GM19455 (cell line): ENCODE data around the gene OTX1.
"Not testable (repeated sequence)": the region's sequence is repeated elsewhere in the genome, so short reads cannot be mapped to it uniquely, and the experiment has no call there.

ENCODE experiments used
- ATAC-seq: cut with Tn5 transposase; IDR thresholded peaks from one replicate; pipeline ENCODE4 v1.9.1; 2021; ENCODE audit not compliant: unreplicated experiment

The OTX1 gene

DNA sequence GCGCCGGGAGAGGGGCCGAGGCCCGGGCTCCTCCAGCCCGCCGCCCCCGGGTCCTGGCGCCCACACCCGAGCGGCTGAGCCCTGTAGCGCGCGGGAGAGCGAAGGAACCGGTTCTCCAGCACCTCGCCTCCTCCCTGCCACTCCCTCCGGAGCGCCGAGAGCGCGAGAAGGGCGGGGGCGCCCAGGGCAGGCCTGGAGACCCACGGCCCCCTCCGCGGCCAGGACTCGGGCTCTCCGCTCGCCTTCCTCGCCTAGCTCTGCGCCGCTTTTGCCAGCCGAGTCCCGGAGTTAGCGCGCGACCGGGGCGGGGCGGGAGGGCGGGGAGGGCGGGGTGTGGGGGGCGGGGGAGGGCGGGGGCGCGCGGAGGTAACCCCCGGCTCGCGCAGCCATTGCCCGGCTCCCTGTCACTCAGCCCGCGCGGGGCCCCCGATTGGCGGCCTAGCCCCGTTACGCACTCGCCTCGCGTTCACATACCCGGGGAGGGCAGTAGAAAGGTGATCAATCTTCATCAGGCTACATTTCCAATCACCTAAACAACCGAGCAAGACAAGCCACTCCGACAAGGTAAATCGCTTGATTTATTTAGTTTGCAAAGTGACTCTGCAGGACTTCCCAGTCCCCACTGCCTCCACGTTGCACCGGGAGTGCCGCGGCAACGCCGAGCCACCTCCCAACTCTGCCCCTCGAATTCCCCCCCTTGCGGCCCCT is at the start of gene OTX1:
TSS of gene OTX1 (plus strand) at position 497 of the 708 bp plus-strand sequence. CDS start 2,161 bp downstream, outside the sequence.
- peak; percentile 88 for ATAC-seq

DNA sequence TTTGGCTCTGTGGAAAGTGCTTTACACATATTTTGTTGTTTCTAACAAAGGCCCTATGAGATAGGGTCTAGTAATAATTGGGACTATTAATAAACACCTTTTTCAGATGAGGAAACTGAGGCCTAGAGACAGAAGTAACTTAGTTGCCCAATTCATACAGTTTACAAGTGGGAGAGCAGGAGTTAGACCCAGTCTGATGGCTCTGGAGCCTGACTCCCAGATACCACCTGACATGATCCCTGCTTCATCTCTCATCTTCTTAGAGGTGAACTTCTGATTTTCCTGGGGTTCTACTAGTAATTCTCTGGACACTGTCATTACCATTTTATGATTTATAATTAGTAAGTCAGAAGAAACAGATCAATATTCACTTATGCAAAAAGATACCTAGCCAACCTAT is 49.1 kb upstream of the OTX1 start:
- ATAC-seq = no peak

DNA sequence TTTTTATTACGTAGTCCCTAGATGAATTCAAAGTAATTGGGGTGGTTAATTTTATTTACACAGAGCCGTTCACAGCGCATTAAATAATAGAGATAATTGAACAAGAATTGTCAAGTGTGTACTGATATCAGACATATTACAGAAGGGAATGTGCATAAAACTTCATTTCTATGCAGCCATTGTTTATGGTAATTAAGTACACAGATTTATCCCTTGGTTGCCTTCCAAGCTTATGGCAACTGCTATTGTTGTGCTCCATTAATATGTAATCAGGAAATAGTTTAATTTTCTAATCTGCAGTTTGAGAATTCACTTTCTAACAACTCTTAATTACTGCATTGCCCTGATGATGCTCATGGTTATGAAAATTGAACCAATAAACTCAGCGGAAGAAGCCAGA is 47.3 kb upstream of the OTX1 start:
- no peak for ATAC-seq

DNA sequence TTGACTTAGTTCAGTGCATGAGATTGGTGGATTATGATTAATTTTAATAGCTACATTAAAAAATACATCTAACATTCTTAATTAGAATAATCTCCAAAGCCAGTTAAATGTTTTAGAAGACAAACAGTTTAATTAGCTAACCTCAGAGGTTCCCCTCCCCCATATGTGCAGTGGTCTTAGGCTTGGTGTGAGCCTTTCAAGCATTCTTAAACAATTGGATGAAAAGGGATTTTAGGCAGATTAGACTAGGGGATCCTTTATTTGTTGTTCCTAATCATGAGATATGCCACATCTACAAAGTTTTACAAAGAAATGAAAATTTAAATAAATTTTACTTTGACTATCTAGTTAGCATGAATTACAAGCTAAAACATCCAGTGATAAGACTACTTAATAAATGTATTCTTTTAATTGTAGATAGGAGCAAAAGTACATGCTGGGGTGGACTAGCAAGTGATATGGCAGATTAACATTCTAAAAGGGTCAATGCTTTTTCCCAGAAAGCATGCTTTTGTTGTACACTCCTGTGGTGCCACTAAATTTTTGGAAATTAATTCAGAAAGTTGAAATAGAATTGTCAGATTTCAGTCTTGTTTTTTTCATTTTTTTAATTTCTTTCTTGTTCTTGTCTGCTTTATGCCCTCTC is 42.7 kb upstream of the OTX1 start:
- no peak for ATAC-seq

DNA sequence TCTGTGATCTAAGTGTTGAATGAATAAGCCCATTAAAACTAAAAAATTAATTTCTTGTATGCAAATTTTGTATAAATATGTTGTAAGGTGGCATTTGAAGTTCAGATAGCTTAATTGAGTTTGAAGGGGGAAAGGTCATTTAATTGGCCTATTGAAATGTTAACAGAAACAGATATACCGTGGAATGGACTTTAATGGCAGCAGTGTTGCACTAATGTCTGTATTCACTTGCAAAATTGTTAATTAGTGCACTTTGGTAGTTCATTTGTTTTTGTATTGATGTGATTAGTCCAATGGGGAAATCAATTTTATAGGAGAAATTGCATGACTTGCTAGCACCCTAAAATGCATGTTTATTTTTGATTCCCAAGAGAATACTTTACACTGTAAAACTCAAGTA is 41.8 kb upstream of the OTX1 start:
- no peak for ATAC-seq

DNA sequence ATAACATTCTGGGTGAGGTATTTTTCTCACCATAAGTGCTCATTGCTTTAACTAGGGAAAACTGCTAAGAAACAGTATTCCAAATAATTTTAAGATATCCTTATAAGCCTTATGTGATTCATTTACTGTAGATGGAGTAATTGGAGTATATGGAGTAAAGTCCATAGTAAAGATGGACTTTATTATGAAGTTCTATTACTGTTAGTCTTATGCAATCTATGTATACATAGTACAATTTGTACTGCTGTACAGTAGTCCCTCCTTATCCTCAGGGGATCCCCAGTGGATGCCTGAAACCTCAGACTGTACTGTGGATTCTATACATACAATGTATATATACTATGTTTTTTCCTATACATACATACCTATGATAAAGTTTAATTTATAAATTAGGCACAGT is 41.1 kb upstream of the OTX1 start:
- no peak for ATAC-seq

DNA sequence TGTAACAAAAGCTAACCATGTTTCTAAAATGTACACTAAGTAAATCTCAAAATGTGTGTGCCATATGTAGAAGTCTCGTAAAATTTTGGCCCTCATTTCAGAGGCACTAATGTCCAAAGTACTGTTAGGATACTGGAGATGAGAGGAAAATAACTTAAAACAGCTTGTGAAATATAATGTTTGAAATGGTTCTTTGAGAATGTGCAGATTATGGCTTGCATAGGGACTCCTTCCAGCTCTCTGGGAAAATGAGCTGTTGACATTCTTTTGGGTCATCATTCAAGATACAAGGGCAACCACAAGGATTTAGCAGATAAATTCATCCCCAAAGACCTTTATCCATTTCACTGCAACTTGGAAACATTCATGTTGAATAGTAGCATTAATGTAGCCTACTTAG is 38.1 kb upstream of the OTX1 start:
- ATAC-seq = no peak

DNA sequence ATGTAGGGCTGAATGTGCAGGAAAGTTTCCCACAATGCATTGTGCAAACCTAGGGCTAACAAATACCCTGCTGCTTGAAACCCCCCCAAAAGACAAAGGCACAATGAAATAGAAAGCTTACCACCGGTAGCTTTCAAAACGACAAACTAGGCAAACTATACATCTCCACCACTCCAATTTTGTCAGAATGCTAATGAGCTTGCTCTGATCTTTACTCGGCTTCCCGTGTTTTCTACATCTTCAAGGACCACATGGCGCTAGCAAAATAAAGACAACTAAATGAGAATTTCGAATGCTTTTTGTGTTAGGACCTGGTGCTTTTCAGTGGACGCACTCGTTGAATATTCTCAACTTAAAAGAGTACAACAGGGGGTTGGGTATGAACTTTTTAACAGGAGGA is 37.2 kb upstream of the OTX1 start:
- ATAC-seq = no peak

DNA sequence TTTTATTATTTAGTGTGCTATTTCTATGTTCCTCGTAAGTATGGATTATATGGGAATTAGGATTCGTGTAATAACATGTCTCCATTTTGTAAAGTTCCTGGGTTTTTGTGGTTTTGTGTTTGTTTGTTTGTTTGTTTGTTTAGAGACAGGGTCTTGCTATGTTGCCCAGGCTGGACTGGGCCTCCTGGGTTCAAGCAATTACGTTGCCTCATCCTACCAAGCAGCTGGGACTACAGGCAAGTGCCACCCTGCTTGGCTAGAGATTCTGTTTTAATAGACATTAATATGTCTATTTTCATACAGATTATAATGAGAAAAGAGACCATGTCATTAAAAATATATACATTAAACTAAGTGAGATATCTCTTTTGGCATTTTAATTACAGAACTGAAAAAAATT is 35.2 kb upstream of the OTX1 start:
- ATAC-seq = no peak

DNA sequence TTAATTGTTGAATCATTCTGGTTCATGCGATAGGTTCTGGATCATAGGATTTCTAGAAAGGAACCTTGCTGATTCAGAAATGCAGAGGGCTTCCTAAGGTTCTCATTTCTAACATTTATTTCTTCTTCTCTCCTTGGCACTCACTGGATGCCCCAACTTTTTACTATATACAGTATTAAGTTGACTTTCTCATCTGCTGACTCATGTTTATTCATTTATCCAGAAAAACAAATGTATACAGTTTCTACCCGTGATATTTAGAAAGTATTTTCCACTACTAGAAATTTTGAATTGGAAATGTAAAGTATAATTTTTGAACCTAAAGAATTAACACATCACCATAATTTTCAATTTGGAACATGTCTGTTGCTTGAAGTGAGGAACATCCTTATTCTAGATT is 32.2 kb upstream of the OTX1 start:
- no peak for ATAC-seq

DNA sequence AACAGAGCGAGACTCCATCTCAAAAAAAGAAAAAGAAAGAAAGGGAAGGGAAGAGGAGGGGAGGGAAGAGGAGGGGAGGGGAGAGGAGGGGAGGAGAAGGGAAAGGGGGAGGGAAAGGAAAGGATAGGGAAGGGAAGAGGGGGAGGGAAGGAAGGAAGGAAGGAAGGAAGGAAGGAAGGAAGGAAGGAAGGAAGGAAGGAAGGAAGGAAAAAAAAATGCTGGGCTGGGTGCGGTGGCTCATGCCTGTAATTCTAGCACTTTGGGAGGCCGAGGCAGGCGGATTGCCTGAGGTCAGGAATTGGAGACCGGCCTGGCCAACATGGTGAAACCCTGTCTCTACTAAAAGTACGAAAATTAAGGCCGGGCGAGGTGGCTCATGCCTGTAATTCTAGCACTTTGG is 30.9 kb upstream of the OTX1 start:
- ATAC-seq = not testable (repeated sequence)

DNA sequence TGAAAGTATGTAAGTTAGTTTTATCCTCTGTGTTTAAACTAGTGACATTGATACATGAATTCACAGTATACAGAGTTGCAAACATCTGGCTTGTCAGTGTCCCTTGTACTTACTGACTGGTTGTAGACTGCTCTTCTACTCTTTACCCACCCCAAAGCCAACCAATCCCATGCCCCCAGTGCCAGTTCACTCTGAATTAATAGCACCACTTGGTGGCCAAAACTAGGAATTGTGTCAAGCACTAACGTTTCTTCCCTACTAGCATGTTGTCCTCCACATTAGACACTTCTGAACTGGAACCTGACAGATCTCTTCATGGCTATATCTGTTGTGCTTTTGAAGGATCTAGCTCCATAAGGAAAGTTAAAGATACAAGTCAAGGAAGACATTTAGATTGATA is 27.2 kb upstream of the OTX1 start:
- ATAC-seq = no peak

DNA sequence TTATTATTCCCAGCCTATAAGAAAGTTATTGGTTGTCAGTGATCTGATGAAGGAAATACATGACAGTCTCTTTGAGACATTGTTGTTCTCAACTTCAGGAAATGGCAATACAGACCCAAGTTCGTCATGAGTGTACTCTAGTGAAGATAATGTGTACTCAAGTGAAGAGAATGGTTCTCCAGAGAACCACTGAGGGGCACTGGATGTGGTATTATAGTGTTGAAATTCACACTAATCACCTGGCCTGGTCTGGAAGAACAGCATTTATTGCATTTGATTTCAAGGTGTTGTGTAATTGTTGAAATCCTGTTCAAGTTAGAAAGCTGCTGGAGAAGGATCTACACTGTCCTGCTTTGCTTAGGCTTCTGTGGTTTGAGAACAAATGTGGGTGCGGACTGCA is 23.4 kb upstream of the OTX1 start:
- ATAC-seq = no peak

DNA sequence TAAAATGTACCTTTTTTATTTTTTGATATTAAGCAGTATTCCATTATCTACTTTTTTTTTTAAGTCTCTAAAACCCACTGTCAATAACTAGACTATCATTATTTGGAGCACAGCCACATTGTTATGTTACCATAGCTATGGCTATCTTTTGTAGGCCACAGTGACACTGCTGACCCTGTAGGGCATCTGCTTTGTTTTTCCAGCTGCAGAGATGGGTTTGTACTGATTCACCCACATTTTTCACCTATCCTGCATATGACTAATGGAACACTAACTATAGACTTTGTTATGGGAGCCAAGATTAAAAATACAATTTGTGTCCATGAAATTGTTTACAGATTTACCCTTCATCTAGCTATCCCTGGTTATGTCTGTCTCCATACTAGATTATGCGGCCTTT is 21.6 kb upstream of the OTX1 start:
- no peak for ATAC-seq

DNA sequence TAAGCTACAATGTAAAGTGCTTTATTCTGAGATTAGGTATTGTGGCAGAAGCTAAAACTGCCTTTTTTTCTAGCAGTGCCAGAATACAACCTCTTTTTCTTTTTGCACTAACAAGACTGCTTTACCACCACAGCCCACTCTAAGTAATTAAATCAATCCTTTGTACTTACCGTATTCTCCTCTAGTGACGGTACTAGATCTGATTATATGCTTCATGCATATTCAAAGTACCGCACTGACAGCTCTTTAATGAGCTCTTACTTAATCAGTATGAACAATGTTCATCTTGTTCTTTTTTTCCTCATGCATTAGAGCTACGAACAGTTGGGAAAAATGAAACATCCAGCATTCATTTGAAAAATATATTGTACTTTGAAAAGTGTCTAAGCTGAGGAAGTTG is 16.1 kb upstream of the OTX1 start:
- ATAC-seq = no peak

DNA sequence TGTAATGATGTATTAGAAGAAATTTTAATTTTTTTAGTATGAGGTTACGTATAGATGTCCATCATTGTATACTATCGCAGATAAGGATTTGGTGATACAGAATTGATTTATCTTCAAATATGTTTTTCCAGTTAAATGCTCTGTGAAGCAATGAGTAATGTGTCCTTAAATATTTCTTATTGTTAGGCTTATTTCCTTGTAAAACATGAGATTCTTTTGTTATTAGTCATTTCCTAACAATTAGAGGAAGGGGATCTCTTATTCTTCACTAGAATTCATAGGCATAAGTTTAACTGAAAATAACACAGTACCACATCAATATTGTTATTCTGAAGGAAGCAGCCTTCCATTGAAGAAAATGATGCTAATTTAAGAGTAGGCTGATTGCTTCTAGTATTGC is 15.5 kb upstream of the OTX1 start:
- ATAC-seq = no peak

DNA sequence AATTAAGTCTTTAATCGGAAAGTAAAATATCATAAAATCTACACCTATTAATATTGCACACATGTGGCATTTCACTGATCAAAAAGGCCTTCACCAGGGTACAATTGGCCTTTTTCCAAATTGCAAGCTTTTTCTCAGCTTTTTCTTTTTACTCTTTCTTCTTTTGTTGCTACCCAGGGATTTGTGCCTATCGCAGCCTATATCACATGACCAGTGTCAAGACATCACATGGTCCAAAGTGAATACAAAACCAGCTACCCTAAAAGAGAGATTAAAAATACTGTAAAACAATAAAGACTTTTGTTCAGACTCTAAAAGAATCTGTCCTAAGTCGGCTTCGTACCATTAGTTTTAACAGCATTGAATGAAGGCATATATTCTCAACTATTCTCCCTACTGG is 15.0 kb upstream of the OTX1 start:
- no peak for ATAC-seq

DNA sequence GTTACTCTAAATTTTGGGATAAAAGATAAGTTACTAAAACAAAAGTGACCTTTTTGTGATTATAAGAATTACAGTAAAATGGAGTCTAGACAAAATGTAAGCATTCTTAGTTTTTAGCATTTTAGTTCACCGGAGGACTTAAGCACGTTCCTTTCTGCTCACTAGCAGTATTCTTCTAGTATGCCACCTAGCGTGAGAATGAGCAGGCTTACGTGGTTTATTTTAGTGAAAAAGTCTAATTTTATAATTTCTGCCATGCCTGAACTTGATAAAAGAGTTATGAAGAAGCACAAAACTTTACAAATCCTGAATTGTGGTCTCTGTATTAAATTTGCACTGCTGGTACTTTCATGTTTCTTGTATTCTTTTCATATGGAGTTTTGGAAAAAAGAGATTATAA is 12.6 kb upstream of the OTX1 start:
- ATAC-seq = no peak

DNA sequence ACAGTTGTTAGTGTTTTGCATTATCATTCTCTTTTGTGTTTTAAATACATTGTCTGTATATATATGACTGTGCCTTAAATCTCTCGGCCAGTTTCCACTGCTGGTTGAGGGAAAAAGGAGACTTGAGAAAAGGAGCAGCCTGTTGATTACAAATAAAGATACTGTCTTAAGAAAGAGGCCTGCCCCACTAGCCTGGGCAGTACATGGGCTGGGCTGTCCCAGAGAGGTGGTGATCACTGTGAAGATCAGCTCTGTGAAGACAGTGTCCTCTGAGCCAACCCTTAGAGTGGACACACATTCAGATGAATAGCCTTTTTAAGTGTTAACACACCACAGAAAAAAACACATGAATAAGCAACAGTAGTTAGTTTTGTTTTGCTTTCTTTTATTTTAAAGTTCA is 10.0 kb upstream of the OTX1 start:
- ATAC-seq = no peak

DNA sequence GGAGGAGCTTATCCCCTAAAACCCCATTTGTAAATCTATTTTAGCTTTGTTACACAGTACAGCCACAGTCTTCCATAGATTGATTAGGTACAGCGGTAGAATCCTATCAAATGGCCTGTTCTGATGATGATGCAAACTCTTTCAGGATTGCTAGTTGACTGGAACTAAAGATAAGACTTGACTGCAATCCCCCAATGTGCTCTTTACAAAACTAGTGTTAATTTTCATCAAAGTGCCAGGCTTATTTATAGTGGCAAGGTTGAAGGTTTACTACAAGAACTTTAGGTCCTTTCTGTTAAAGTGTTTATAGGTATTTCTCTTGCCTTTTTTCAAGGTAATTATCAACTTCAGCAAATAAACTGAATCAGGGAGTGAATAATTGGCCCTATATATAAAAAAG is 9.0 kb upstream of the OTX1 start:
- no peak for ATAC-seq

DNA sequence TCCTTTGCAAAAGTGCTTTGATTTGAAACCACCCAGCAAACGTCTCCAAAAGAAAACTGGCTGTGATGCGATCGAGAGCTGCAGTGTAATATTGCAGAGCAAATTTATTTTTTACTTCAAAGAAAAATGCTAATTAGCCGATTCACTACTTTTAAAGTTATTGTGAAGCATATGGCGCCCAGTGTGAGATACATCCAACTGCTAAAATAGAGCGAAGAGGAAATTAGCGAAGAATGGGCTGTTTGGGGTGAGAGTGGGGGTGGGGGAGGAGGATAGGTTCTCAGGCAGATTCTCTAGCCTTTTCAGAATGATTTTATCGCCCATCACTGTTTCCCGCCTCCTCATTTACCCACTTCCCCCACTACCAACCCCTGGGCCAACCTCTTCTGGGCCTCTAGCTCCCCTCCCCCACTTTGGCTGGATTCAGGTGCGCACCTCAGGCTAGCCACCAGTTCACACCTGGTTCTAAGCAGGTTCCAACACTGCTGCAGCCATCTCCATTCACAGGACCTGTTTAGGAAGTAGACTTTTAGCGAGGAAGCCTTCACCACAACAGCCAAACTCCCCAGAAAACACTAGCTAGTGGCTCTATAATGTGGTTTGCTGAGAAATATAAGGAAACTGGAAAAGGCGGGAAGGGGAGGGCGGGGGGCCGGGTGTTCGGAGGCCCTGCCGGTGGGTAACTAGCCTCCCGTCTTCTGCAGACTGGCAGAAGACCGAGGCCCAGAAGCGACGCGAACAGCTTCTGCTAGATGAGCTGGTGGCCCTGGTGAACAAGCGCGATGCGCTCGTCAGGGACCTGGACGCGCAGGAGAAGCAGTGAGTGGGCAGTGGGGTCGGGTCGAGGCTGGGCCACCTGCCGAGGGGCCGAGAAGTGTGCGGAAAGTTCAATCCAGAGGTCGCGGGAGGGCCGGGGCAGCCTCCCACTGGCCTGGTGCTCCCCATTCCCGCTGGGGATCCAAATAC is 6.0 kb upstream of the OTX1 start:
- no peak for ATAC-seq

DNA sequence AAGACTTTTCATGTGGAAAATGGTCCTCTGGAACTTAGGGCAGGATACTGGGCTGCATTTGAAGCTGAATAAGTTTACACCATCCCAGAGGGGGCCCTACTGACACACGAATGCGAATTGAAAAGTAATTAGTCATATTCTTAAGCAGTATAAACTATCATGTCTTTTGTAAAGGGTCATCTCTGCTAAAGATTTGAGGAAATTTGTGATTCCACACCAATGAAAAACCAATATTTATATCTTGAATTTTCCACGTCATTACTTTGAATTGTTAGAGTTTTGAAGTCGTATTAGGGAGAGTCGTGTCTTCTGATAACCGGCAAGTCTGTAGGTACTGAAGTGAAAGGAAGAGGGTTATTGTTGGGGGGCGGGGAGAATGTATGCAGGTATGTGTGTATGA is 4.1 kb upstream of the OTX1 start:
- no peak for ATAC-seq
